Placental pericyte (primary cell): ENCODE measurements around the gene GPR32. TPM values are rescaled to one million over a fixed set of nuclear protein-coding genes. Genes with fewer than 3 reads are reported as not detected.
A peak's percentile ranks its signal among the peaks of the same experiment; 100 is the strongest.

Experiments
- small RNA-seq: library from RNA; depleted of rRNA; stranded (forward); fragments of <200 nt; gene quantifications from one replicate; pipeline ENCODE3, GENCODE V24; 2012; ENCODE audit warnings: low replicate concordance
- total RNA-seq: library from RNA; depleted of rRNA; stranded (reverse); fragments of >200 nt; gene quantifications from 2 replicates; pipeline ENCODE4 v1.2.3, GENCODE V29; 2012

Gene GPR32
- total RNA-seq: not detected in 2 replicates

DNA sequence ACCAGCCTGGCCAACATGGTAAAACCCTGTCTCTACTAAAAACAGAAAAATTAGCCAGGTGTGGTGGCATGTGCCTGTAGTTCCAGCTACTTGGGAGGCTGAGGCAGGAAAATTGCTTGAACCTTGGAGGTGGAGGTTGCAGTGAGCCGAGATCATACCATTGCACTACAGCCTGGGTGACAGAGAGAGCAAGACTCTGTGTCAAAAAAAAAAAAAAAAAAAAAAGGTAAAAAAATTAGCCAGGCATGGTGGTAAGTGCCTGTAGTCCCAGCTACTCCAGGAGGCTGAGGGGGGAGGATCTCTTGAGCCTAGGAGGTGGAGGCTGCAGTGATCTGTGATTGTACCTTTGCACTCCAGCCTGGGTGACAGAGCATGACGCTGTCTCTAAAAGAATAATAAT, at the start of gene GPR32:
GPR32 (plus strand) TSS at position 301 of the 400 bp plus-strand sequence. CDS start 137 bp downstream, outside the sequence.

DNA sequence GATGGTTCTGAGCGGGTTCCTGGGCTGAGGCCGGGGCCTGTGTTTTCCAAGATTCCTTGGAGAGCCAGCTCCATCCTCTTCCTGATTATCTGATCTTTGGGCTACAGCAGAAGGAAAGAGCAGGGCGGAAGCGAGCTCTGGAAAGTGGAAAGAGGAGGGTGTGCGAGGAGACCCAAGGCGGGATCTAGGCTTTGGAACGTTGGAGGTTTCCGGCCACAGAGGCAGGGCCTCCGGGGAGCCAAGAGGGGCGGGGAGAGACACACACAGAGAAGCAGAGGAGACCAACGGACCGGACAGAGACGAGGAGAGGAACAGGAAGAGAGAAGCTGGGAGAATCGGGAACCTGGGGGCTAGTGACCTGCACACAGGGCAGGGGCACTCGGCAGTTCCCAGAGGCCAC, 47.2 kb upstream of the GPR32 start, which contains the start of gene CLEC11A:
CLEC11A (plus strand) TSS at position 296 of the 400 bp plus-strand sequence. CDS start 162 bp downstream, outside the sequence.

DNA sequence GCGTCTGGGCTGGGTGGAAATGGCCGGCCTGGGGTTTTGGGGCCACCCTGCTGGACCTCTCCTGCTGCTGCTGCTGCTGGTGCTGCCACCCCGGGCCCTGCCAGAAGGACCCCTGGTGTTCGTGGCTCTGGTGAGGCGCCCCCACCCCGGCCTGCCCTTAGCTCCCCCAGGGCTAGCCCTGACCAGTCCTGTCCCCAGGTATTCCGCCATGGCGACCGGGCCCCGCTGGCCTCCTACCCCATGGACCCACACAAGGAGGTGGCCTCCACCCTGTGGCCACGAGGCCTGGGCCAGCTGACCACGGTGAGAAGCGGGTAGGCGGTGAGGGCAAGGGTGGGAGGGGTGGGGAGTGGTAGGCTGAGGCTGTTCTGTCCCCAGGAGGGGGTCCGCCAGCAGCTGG, 20.1 kb downstream of the GPR32 start, which contains the start of gene ACP4:
ACP4 (plus strand) TSS at position 20 of the 400 bp plus-strand sequence; CDS start at position 20, 0 bp downstream.

Small RNA genes lying within 50 kb of the gene (small RNA-seq; reads per million reads assigned to genes)
- gene SNORD88A (92.2 reads per million, percentile 98 among the genes with 10 or more reads in this experiment), gene SNORD88B (not detected), gene SNORD88C (not detected)

Other genes with a start within 250 kb of the GPR32 start
- under 0.01 TPM in 1 of 2 replicates, not detected in the other for gene LRRC4B, start 202.0 kb upstream of the GPR32 start, total RNA-seq
- not detected in 2 replicates for gene SYT3, start 130.6 kb upstream of the GPR32 start, total RNA-seq
- not detected in 2 replicates for gene C19orf81, start 121.0 kb upstream of the GPR32 start, total RNA-seq
- 0.22 and 4.9 TPM in 2 replicates for gene SHANK1, start 50.7 kb upstream of the GPR32 start, total RNA-seq
- gene CLEC11A, start 47.1 kb upstream of the GPR32 start, total RNA-seq: 1.8 and 11.5 TPM in 2 replicates
- gene ACP4, start 20.0 kb downstream of the GPR32 start, total RNA-seq: not detected in 2 replicates
- not detected in 2 replicates for gene KLK1, start 53.3 kb downstream of the GPR32 start, total RNA-seq
- gene KLK15, start 63.1 kb downstream of the GPR32 start, total RNA-seq: not detected in 2 replicates
- gene KLK3, start 84.5 kb downstream of the GPR32 start, total RNA-seq: not detected in 2 replicates
- gene KLK2, start 103.0 kb downstream of the GPR32 start, total RNA-seq: not detected in 2 replicates
- gene KLK4, start 140.9 kb downstream of the GPR32 start, total RNA-seq: not detected in 2 replicates
- gene KLK5, start 182.6 kb downstream of the GPR32 start, total RNA-seq: 0.14 TPM in 1 of 2 replicates, not detected in the other
- gene KLK6, start 199.1 kb downstream of the GPR32 start, total RNA-seq: not detected in 2 replicates
- gene KLK7, start 213.5 kb downstream of the GPR32 start, total RNA-seq: not detected in 2 replicates
- not detected in 2 replicates for gene KLK8, start 231.1 kb downstream of the GPR32 start, total RNA-seq
- gene KLK10, start 249.2 kb downstream of the GPR32 start, total RNA-seq: not detected in 2 replicates